GM10248 (cell line): ENCODE results near the gene KLHL8.

Experiments
- CTCF ChIA-PET: fragments of 300-600 bp; sonication (Branson Sonifier 250); formaldehyde crosslinking; extraction: SDS; loops from one replicate; lab custom pipeline; 2021; ENCODE audit warnings: antibody characterized with exemption; lab: Yijun Ruan, JAX
- POLR2A ChIA-PET: fragments of 350-650 bp; sonication (Branson Sonifier 250); formaldehyde crosslinking; extraction: SDS; loops from one replicate; lab custom pipeline; 2020; ENCODE audit warnings: antibody characterized with exemption; lab: Yijun Ruan, JAX
- DNase-seq: peaks from one replicate; pipeline ENCODE4 v3.0.0; 2012; ENCODE audit errors: extremely low spot score
- TF ChIP-seq, protein P1 (sequence below): IDR thresholded peaks from 2 replicates; pipeline ENCODE4 v1.5.1; 2012; ENCODE audit warnings: mild to moderate bottlenecking, low read depth; ENCODE audit errors: extremely low read depth, missing control alignments, control extremely low read depth

KLHL8 gene

DNA sequence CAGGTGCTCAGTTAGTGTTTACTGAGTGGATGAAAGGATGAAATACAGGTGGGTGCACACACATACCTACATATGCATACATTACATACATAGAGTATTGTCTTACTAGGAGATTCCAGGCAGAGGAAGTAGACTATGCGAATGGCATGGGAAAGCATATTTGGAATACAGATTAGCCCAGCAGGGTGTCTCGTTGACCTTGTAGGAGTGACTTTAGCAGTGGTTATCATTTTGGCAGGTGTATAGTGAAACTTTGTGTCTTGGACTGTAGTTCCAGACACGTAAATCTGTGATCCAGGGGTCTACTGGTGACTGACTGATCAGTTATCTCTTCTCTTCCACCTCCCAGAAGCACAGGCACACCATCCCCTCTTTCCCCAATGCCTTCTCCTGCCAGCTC, 86.3 kb downstream of the KLHL8 start:
- TF ChIP-seq, protein P1, sequence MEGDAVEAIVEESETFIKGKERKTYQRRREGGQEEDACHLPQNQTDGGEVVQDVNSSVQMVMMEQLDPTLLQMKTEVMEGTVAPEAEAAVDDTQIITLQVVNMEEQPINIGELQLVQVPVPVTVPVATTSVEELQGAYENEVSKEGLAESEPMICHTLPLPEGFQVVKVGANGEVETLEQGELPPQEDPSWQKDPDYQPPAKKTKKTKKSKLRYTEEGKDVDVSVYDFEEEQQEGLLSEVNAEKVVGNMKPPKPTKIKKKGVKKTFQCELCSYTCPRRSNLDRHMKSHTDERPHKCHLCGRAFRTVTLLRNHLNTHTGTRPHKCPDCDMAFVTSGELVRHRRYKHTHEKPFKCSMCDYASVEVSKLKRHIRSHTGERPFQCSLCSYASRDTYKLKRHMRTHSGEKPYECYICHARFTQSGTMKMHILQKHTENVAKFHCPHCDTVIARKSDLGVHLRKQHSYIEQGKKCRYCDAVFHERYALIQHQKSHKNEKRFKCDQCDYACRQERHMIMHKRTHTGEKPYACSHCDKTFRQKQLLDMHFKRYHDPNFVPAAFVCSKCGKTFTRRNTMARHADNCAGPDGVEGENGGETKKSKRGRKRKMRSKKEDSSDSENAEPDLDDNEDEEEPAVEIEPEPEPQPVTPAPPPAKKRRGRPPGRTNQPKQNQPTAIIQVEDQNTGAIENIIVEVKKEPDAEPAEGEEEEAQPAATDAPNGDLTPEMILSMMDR = no peak
- no peak for DNase-seq
- ChIA-PET CTCF (interaction anchor here (1.2 to 1.7 kb wide), 3 partner anchors 9 to 211 kb away, joined by 4 to 6 read pairs (median 4); no protein-coding TSS in a partner anchor), POLR2A (no interaction called here)

DNA sequence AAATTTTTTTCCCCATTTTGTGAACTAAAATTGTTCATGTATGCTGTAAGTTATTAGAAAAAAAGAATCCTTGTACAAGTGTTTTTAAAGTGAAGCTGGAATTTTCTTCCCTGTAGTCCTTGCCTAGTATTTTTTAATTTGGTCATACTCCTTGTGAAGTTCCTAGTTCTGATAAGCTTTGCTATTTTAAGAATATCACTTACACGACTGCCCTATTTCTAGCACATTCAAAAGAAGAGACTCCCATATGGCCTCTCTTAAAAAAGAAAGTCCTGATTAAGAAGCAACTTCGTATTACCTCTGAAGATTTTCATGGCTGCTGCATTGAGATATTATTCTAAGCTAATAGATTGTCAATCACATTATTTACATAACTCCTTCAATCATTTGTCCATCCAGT, 87.2 kb downstream of the KLHL8 start:
- DNase-seq = no peak
- ChIA-PET CTCF (interaction anchor here (0.8 to 1.9 kb wide), 6 partner anchors 9 to 210 kb away, joined by 3 to 20 read pairs (median 5); no protein-coding TSS in a partner anchor), POLR2A (no interaction called here)
- TF ChIP-seq, protein P1 = no peak

DNA sequence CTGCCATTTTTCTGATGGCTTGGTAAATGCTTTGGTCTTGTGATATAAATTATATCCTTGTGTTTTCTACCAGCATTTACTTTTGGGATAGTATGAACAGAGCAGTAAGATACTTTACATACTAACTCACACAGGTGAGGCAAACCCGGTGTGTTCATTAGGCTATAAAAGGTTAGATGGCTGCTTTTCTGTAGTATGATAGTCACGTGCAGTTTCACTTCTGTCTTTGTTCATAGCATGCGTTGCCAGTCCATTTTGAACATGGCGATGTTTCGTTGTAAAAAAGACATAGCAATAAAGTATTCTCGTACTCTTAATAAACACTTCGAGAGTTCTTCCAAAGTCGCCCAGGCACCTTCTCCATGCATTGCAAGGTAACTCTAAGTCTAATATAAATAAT, 88.4 kb downstream of the KLHL8 start:
- ChIA-PET POLR2A (no interaction called here), CTCF (interaction anchor here (1.3 to 1.9 kb wide), 3 partner anchors 8 to 19 kb away, joined by 4 to 20 read pairs (median 6); no protein-coding TSS in a partner anchor)
- no peak for DNase-seq
- TF ChIP-seq, protein P1 = no peak

DNA sequence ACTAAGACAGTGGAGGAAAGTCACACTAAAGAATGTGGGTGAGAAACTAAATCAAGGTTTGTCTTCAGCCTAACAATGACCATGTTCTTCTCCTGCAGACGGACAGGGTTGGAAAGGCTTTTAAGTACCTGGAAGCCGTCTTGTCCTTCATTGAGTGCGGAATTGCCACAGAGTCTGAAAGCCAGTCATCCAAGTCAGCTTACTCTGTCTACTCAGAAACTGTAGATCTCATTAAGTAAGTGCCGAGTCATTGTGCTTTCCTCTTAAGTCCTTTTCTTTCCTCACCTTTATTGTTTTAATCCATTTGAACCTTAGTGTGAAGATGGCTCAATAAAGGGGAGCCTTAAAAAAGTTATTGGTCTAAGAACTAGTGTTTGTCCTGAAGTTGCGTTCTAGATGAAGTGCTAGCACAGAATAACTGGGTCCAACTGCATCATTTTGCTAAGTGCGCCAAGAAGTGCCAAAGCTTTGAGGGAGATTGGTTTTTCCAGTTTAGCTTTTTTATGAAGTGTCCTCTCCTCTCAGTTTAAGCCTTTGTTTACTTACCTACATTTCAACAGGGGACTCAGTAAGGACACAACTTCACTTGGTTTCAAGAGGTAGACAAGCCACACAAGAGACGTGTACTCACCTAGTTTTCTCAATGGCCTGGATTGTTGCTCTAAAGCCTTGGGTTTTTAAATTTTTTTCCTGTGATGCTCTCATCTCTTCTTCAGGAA, 89.3 kb downstream of the KLHL8 start:
- ChIA-PET CTCF (interaction anchor here (1.0 kb wide), 1 partner anchor 40 kb away, joined by 3 read pairs; no protein-coding TSS in a partner anchor), POLR2A (no interaction called here)
- DNase-seq = no peak
- TF ChIP-seq, protein P1 = no peak

DNA sequence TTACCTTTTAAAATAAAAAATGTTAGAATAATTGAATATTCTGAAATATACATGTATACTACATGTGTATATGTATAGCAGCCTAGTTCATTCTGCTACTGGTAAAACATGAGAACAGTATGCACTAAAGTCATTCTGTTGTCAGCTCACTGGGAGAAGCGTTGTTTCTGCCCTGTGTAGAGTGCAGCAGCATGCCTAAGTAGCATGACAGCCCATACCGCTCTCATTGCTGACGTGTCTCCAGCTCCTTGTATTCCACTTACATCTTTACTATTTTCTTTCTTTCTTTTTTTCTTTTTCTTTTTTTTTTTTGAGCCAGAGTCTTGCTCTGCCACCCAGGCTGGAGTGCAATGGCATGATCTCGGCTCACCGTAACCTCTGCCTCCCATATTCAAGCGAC, 90.7 kb downstream of the KLHL8 start:
- TF ChIP-seq, protein P1 = no peak
- ChIA-PET CTCF (interaction anchor here (1.2 kb wide), 1 partner anchor 10 kb away, joined by 4 read pairs; no protein-coding TSS in a partner anchor), POLR2A (no interaction called here)
- no peak for DNase-seq

DNA sequence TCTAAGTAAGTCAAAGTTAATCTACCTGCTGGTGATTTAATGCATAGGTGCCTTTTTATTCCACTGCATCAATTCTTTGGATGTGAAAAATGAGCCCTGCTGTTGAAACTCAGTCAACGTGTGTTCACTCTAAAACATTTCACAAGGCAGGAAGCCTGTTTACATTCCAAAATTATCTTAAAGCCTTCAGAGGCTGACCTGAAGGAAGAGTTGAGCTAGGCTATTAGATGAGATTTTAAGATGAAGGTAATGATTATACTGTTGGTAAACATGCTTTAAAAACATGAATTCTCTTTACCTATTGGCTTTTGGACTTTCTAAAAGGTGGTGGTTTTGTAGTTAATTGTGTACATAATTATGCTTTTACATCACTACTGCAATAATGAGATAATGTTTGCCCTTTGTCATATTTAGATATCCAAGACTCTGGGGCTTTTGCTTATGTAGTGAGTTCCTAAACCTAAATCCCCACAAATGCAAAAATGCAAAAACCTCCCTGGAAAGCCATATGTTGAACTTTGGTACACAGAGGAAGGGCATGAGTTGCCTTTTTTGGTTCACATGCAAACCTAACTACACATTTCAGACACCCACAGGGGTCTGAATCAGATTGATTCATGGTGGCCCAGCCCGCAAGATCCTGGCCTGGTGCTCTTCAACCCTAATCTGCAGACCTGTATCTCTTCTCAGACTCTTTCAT, 92.3 kb downstream of the KLHL8 start:
- POLR2A ChIA-PET = no interaction called here
- CTCF ChIA-PET = interaction anchor here (1.2 kb wide), 1 partner anchor 8 kb away, joined by 4 read pairs; no protein-coding TSS in a partner anchor
- no peak for DNase-seq
- TF ChIP-seq, protein P1 = no peak
